Occipital lobe (tissue), 3 donors: Measurements from ENCODE around the gene PCDH11X. TPM values are rescaled to one million over a fixed set of nuclear protein-coding genes. Genes with fewer than 3 reads are reported as not detected.
"Not testable (repeated sequence)": the region's sequence is repeated elsewhere in the genome, so short reads cannot be mapped to it uniquely, and the experiment has no call there.

Experiments used
- DNase-seq: peaks from one replicate; lab custom pipeline; 2025; lab: John Stamatoyannopoulos, UW
- small RNA-seq: library from RNA; depleted of rRNA; stranded (forward); fragments of <200 nt; gene quantifications from one replicate; pipeline ENCODE3, GENCODE V24; 2014
- total RNA-seq: library from RNA; depleted of rRNA; stranded (reverse); fragments of >200 nt; gene quantifications from one replicate; pipeline ENCODE4 v1.2.3, GENCODE V29; 2014

The PCDH11X gene
- total RNA-seq: 130 TPM

- peak; percentile 13 for DNase-seq
Measured at GRCh38 chrX:91779135-91779534, at the start of gene PCDH11X. Gene PCDH11X (plus strand): TSS chrX:91779375. CDS start chrX:91835505, 56,130 bp downstream.

GRCh38 chrX:91747446-91747845 lies 31.7 kb upstream of the PCDH11X start:
- not testable (repeated sequence) for DNase-seq

GRCh38 chrX:91753022-91753421 lies 26.2 kb upstream of the PCDH11X start:
- not testable (repeated sequence) for DNase-seq

- DNase-seq: not testable (repeated sequence)
Measured at GRCh38 chrX:91770619-91771488, 8.3 kb upstream of the PCDH11X start.

GRCh38 chrX:91773943-91774342 lies 5.2 kb upstream of the PCDH11X start:
- not testable (repeated sequence) for DNase-seq

- DNase-seq: not testable (repeated sequence)
Measured at GRCh38 chrX:91780008-91780407, 833 bp downstream of the PCDH11X start.

GRCh38 chrX:91780698-91781097 lies 1.5 kb downstream of the PCDH11X start:
- DNase-seq: not testable (repeated sequence)

GRCh38 chrX:91781553-91782298 lies 2.6 kb downstream of the PCDH11X start:
- not testable (repeated sequence) for DNase-seq

GRCh38 chrX:91782825-91783224 lies 3.6 kb downstream of the PCDH11X start:
- DNase-seq: not testable (repeated sequence)

GRCh38 chrX:91817537-91817936 lies 38.4 kb downstream of the PCDH11X start:
- DNase-seq: not testable (repeated sequence)

GRCh38 chrX:91825321-91825720 lies 46.1 kb downstream of the PCDH11X start:
- DNase-seq: not testable (repeated sequence)

Small RNA genes lying within 50 kb of the gene (small RNA-seq; reads per million reads assigned to genes)
- 0.38 reads per million, percentile 32 among the genes with 10 or more reads in this experiment for gene RNU2-26P
